Measurements from ENCODE around the gene MINDY4B. TPM values are rescaled to one million over a fixed set of nuclear protein-coding genes. Genes with fewer than 3 reads are reported as not detected.

The MINDY4B gene
- total and polyA plus RNA-seq, 2 of the 13 experiments (the other 11 are each of a cell fraction or from before 2014, with no cell fraction given) = not detected

GRCh38 chr3:150887031-150887430 lies 18.2 kb downstream of the MINDY4B start (continued):
- TF ChIP-seq ZBTB49 (CRISPR knock-in tag; IDR thresholded peaks at IDR 0.05; ENCODE audit: borderline replicate concordance) = no peak
- TF ChIP-seq ZNF329 (CRISPR knock-in tag; IDR thresholded peaks at IDR 0.05; ENCODE audit: low read depth) = no peak
- no peak for TF ChIP-seq ZNF7 (CRISPR knock-in tag; IDR thresholded peaks at IDR 0.05)
- no peak for TF ChIP-seq PRDM4 (CRISPR knock-in tag; IDR thresholded peaks at IDR 0.05; ENCODE audit: borderline replicate concordance)

GRCh38 chr3:150885535-150885934 lies 19.7 kb downstream of the MINDY4B start:
- WGBS (ENCODE audit: low lambda C conversion rate) = 7% methylated on average over 3 of the region's 3 CpGs
- CTCF ChIA-PET (ENCODE audit: low intra/inter-chr PET ratio, low total read pairs) = no interaction called here
- no peak for ATAC-seq
- no peak for TF ChIP-seq RARG (CRISPR knock-in tag; IDR thresholded peaks at IDR 0.05; ENCODE audit: low read depth)
- TF ChIP-seq ARNT (IDR thresholded peaks at IDR 0.05) = no peak
- TF ChIP-seq ZNF598 (CRISPR knock-in tag; IDR thresholded peaks at IDR 0.05; ENCODE audit: borderline replicate concordance) = no peak
- no peak for TF ChIP-seq KLF11 (CRISPR knock-in tag; IDR thresholded peaks at IDR 0.05)
- no peak for TF ChIP-seq HIVEP1 (CRISPR knock-in tag; IDR thresholded peaks at IDR 0.05)
- TF ChIP-seq TCF7L2 (IDR thresholded peaks at IDR 0.05; ENCODE audit: low read depth, low read length) = no peak
- TF ChIP-seq ZNF275 (CRISPR knock-in tag; IDR thresholded peaks at IDR 0.05; ENCODE audit: borderline replicate concordance) = no peak
- TF ChIP-seq MAFF (IDR thresholded peaks at IDR 0.05; ENCODE audit: low read depth, low read length) = no peak
- TF ChIP-seq SP4 (CRISPR knock-in tag; IDR thresholded peaks at IDR 0.05) = no peak

More at GRCh38 chr3:150885535-150885934, 19.7 kb downstream of the MINDY4B start:
- intact Hi-C loops (cut with micrococcal nuclease; ENCODE audit: unreplicated experiment) (no loop called here), in situ Hi-C loops (cut with HindIII; ENCODE audit: extremely low pct_ligation_motif_present, low pct_unique_long_range_greater_than_20kb) (no loop called here)
- FAIRE-seq = no peak
- H4K20me1 ChIP-seq (ENCODE audit: insufficient read depth, low read length) = no peaks in the 10 kb centered on the region
- peaks cover 0 to 3% of the 10 kb centered on the region in 2 experiments; a peak in 2 of 5 replicates for H3K27me3 ChIP-seq (ENCODE audit: control insufficient read depth in 1 of 2, insufficient read depth in 2 of 2, low read length in 2 of 2)
- no peak for DNase-seq (ENCODE audit: low spot score)
- no peak overlapping the region for H3K9ac ChIP-seq (ENCODE audit: insufficient read depth, low read depth, low read length)
- no peak overlapping the region for H3K27ac ChIP-seq (ENCODE audit: extremely low read length, insufficient read depth, low read length)
- no peak overlapping the region for H2AFZ ChIP-seq (ENCODE audit: low read length)
- BruUV-seq (replicated peaks) = no TSS peak
- H3K4me1 ChIP-seq (ENCODE audit: insufficient read depth, low read length) = no peaks in the 10 kb centered on the region
- no peaks in the 10 kb centered on the region for H3K79me2 ChIP-seq (ENCODE audit: insufficient read depth, low read length)
- no peaks in the 10 kb centered on the region for H3K36me3 ChIP-seq (replicated peaks in 1 of 2; ENCODE audit: control insufficient read depth in 1 of 2, insufficient read depth in 2 of 2, low read length in 2 of 2)
- POLR2A ChIA-PET = no interaction called here
- H3K4me2 ChIP-seq (ENCODE audit: low read depth, low read length) = no peak overlapping the region
- H3K9me3 ChIP-seq (ENCODE audit: low read length) = no peaks in the 10 kb centered on the region
- no peak overlapping the region for H3K4me3 ChIP-seq (replicated peaks in 1 of 3; ENCODE audit: insufficient read depth in 1 of 3, low read depth in 2 of 3, low read length in 3 of 3)
